CD4-positive, CD25-positive, alpha-beta regulatory T cell (primary cell): ENCODE results near the gene EXOC4. TPM values are rescaled to one million over a fixed set of nuclear protein-coding genes. Genes with fewer than 3 reads are reported as not detected.

Experiments
- ATAC-seq, 2 donors: fragments of 150-1000 bp; cut with Tn5 transposase; one replicate each; pipeline ENCODE4 v1.10.0; 2021; ENCODE audit warnings: low read depth in 2 of 2, moderate number of reproducible peaks in 2 of 2, moderate library complexity in 1 of 2
- DNase-seq, 3 donors: peaks; one replicate each; pipeline versions ENCODE4 v3.0.0 to v3.0.0-alpha.2; 2012 to 2022; ENCODE audit warnings: mixed read lengths in 1 of 3
- H3K27ac ChIP-seq: one replicate; pipeline ENCODE4 v1.7.0; 2013; ENCODE audit warnings: mild to moderate bottlenecking, low read length; ENCODE audit not compliant: insufficient read depth, poor library complexity, severe bottlenecking
- H3K27me3 ChIP-seq: one replicate; pipeline ENCODE4 v1.7.0; 2013; ENCODE audit warnings: low read length; ENCODE audit not compliant: control insufficient read depth, insufficient read depth
- H3K36me3 ChIP-seq: one replicate; pipeline ENCODE4 v1.7.0; 2013; ENCODE audit warnings: mild to moderate bottlenecking, low read length, moderate library complexity; ENCODE audit not compliant: control insufficient read depth, insufficient read depth
- H3K4me1 ChIP-seq: 2 replicates; pipeline ENCODE4 v1.7.0; 2013; ENCODE audit warnings: mild to moderate bottlenecking, low read length; ENCODE audit not compliant: insufficient read depth, control insufficient read depth, poor library complexity, severe bottlenecking
- H3K4me3 ChIP-seq: one replicate; pipeline ENCODE4 v1.7.0; 2013; ENCODE audit warnings: low read depth, mild to moderate bottlenecking, low read length, moderate library complexity
- H3K9me3 ChIP-seq, 2 experiments: 1 replicate in 1 of 2; 2 replicates in 1 of 2; pipeline ENCODE4 v1.7.0; 2013; ENCODE audit warnings: low read length in 2 of 2, mild to moderate bottlenecking in 1 of 2, moderate library complexity in 1 of 2; ENCODE audit not compliant: control insufficient read depth in 2 of 2
- H3K27ac Mint-ChIP-seq, 3 donors: one replicate each; pipeline ENCODE4 v1.8.0; 2020 to 2022; ENCODE audit warnings: mild to moderate bottlenecking in 3 of 3, mixed read lengths in 3 of 3, moderate library complexity in 2 of 3
- H3K27me3 Mint-ChIP-seq: one replicate; pipeline ENCODE4 v1.8.0; 2022; ENCODE audit warnings: mild to moderate bottlenecking, mixed read lengths
- H3K36me3 Mint-ChIP-seq: one replicate; pipeline ENCODE4 v1.8.0; 2020; ENCODE audit warnings: mixed read lengths
- H3K4me1 Mint-ChIP-seq, 4 donors: one replicate each; pipeline ENCODE4 v1.8.0; 2020 to 2022; ENCODE audit warnings: mixed read lengths in 4 of 4, mild to moderate bottlenecking in 1 of 4
- H3K4me3 Mint-ChIP-seq, 4 donors: one replicate each; pipeline ENCODE4 v1.8.0; 2020 to 2022; ENCODE audit warnings: mild to moderate bottlenecking in 4 of 4, mixed read lengths in 4 of 4, moderate library complexity in 3 of 4
- H3K9me3 Mint-ChIP-seq, 7 donors: one replicate each; pipeline ENCODE4 v1.8.0; 2020 to 2022; ENCODE audit warnings: mixed read lengths in 7 of 7, mild to moderate bottlenecking in 3 of 7, moderate library complexity in 2 of 7
- polyA plus RNA-seq, 4 donors: library from polyadenylated mRNA; unstranded; fragments of 300-500 nt; fragmentation: Illumina TruSeq; gene quantifications; one replicate each; pipeline ENCODE4 v1.2.3, GENCODE V29; 2021
- total RNA-seq: library from RNA; stranded (reverse); gene quantifications from one replicate; pipeline ENCODE4 v1.2.3, GENCODE V29; 2022

EXOC4 gene
- total and polyA plus RNA-seq, 5 donors from 2014 or later, result 39.1 to 118 (median 52.2) TPM

DNA sequence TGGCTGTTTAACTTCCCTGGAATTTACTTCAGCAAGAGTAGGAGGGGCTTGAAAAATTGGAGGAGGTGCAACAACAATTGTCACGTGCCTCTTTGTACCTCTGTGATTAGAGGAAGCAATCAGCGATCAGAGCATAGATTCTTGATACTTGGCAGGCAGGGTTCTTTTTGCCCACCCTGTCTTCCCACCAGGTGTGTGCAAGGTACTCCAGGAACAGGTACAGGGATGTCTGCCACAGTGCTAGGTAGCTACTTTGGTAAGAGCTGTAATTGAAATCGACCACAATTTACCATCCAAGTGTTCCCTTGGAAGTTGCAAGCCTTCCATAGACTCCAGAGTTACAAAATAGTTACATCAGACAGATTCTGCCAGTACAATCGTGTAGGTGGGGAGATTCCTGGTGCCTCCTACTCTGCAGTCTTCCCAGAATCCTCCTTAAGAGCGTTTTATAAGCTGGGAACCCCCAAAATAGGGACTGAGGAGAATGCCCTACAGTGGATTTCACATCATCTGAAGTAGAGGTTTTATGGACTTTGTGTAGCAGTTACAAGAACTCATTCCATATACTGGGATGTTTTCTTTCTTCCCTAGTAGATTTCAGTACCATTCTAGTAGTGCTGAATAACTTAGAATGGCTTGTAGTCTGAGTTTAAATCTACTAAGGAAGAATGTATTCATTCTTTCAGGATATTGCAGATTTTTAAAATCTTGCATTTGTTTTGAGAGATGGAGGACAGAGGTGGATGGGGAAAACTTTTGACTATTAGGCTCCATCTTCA, 101.9 kb downstream of the EXOC4 start:
- Mint-ChIP-seq H3K4me1 (peaks cover 4 to 32% (median 15%) of the 10 kb centered on the region in 4 donors), H3K27ac (no peak overlapping the region), H3K36me3 (peaks cover 31% of the 10 kb centered on the region), H3K9me3 (peaks cover 0 to 26% (median 7%) of the 10 kb centered on the region in 7 donors), H3K4me3 (no peak overlapping the region), H3K27me3 (no peaks in the 10 kb centered on the region)
- Histone ChIP-seq H3K9me3 (peaks cover 19 to 21% of the 10 kb centered on the region in 2 experiments), H3K4me3 (no peak overlapping the region), H3K27ac (no peak overlapping the region), H3K4me1 (no peaks in the 10 kb centered on the region), H3K27me3 (no peaks in the 10 kb centered on the region), H3K36me3 (peaks cover 8% of the 10 kb centered on the region)
- DNase-seq (no peak), ATAC-seq (no peak)

DNA sequence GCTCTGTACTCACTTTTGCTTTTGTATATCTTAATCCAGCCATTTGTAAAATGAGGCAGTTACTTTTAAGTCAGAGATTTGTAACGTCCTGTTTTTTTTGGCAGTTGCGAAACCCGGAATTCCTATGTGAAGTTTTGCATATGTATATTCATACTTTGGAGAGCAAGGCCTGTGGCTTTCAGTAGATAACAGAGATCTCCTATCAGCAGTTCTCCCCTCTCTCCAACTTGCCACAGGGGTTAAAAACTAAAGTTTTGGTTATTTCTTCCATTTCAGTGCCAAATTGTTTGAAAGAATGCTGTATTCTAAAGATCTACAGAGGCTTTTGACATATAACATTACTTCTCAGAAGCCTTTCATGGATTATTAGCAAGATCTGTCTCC, 102.4 kb downstream of the EXOC4 start:
- no peaks in the 10 kb centered on the region for H3K27me3 ChIP-seq
- H3K4me3 ChIP-seq, result no peak overlapping the region
- Mint-ChIP-seq H3K9me3 (peaks cover 0 to 21% (median 6%) of the 10 kb centered on the region in 7 donors), H3K27ac (no peak overlapping the region), H3K4me3 (no peak overlapping the region), H3K27me3 (no peaks in the 10 kb centered on the region), H3K36me3 (peaks cover 29% of the 10 kb centered on the region), H3K4me1 (peaks cover 4 to 28% (median 17%) of the 10 kb centered on the region in 4 donors)
- peaks cover 19 to 21% of the 10 kb centered on the region in 2 experiments for H3K9me3 ChIP-seq
- DNase-seq (no peak), ATAC-seq (no peak)
- H3K27ac ChIP-seq, result no peak overlapping the region
- no peaks in the 10 kb centered on the region for H3K4me1 ChIP-seq
- peaks cover 8% of the 10 kb centered on the region for H3K36me3 ChIP-seq

DNA sequence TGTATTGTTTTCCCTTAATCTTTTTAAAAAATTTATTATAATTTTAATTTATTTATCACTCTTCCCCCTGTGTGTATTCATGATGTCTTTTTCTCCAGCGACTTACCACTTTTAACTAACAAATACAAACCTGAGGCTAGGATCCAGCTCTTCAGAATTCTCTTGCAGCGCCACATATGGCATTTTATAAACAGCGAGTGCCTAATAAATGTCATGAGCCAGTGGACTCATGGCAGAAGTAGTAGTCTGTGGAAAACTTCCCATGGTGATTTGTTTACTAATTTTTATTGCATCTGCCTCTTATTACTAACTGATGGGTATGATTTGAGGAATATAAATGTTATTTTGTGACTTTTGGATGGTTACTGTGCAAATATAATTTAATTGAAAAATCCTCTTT, 102.9 kb downstream of the EXOC4 start:
- ATAC-seq, result no peak
- H3K9me3 Mint-ChIP-seq, result peaks cover 0 to 18% (median 6%) of the 10 kb centered on the region in 7 donors

DNA sequence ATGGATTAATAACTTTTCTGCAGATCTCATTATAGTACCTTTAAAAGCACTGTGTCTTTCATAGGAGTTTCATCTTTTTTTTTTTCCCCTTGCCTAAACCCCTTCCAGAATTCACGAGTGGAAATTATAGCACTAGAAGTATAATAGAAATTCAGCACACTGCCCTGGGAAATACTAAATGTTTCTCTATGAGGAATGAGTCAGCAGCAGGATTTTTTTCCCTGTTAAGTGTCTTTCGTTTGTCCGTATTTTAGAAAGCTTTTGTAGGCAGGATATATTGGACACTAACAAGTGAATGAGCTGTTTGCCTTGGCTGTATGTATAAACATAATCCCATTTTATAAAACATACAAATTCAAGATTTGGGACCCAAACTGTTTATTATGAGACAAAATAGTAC, 105.8 kb downstream of the EXOC4 start:
- no peaks in the 10 kb centered on the region for H3K27me3 Mint-ChIP-seq
- peaks cover 41% of the 10 kb centered on the region for H3K36me3 Mint-ChIP-seq
- peaks cover 0 to 5% (median 0%) of the 10 kb centered on the region in 7 donors for H3K9me3 Mint-ChIP-seq
- H3K4me1 Mint-ChIP-seq, result peaks cover 4 to 11% (median 6%) of the 10 kb centered on the region in 4 donors
- H3K4me1 ChIP-seq, result no peaks in the 10 kb centered on the region
- no peak overlapping the region for H3K4me3 ChIP-seq
- ATAC-seq (no peak), DNase-seq (no peak)
- no peak overlapping the region for H3K27ac ChIP-seq
- peaks cover 0 to under 1% of the 10 kb centered on the region in 2 experiments for H3K9me3 ChIP-seq
- no peak overlapping the region for H3K4me3 Mint-ChIP-seq
- H3K27me3 ChIP-seq, result no peaks in the 10 kb centered on the region
- H3K36me3 ChIP-seq, result peaks cover 5% of the 10 kb centered on the region
- H3K27ac Mint-ChIP-seq, result no peak overlapping the region

More for the DNA sequence above, 102.9 kb downstream of the EXOC4 start:
- no peaks in the 10 kb centered on the region for H3K27me3 ChIP-seq
- no peak for DNase-seq
- Mint-ChIP-seq H3K27ac (peak overlapping the region in 1 of 3 donors; percentile 64), H3K27me3 (no peaks in the 10 kb centered on the region), H3K4me1 (peaks cover 4 to 24% (median 18%) of the 10 kb centered on the region in 4 donors), H3K4me3 (no peak overlapping the region), H3K36me3 (peaks cover 28% of the 10 kb centered on the region)
- H3K27ac ChIP-seq, result no peak overlapping the region
- H3K4me1 ChIP-seq, result no peaks in the 10 kb centered on the region
- H3K4me3 ChIP-seq, result no peak overlapping the region
- peaks cover 8% of the 10 kb centered on the region for H3K36me3 ChIP-seq
- peaks cover 19 to 21% of the 10 kb centered on the region in 2 experiments for H3K9me3 ChIP-seq

DNA sequence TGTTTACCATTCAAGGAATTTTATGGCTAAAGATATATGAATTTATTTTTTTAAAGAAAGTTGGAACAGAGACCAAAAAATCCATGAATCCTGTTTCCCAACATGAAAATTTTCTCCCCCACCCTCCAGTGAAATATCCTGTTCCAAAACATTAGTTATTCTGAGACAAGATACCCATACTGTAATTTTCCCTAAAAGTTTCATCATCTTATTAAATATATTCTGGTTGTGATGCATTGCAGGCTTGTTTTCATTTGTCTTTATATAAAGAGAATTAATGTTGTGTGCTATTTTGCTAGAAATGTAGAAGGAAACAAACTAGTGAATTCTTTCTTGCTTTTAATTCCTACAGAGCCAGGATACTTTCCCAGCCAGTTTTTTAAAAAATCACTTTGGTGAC, 106.6 kb downstream of the EXOC4 start:
- H3K9me3 Mint-ChIP-seq, result peaks cover 0 to 4% (median 0%) of the 10 kb centered on the region in 7 donors
- H3K9me3 ChIP-seq, result no peaks in the 10 kb centered on the region
- H3K4me3 Mint-ChIP-seq, result no peak overlapping the region
- H3K27me3 Mint-ChIP-seq, result no peaks in the 10 kb centered on the region
- H3K27ac ChIP-seq, result no peak overlapping the region
- ATAC-seq (no peak), DNase-seq (no peak)
- peaks cover 41% of the 10 kb centered on the region for H3K36me3 Mint-ChIP-seq
- H3K4me1 Mint-ChIP-seq, result peaks cover 4 to 13% (median 5%) of the 10 kb centered on the region in 4 donors
- H3K4me3 ChIP-seq, result no peak overlapping the region
- H3K27me3 ChIP-seq, result no peaks in the 10 kb centered on the region
- no peak overlapping the region for H3K27ac Mint-ChIP-seq
- no peaks in the 10 kb centered on the region for H3K4me1 ChIP-seq
- peaks cover 5% of the 10 kb centered on the region for H3K36me3 ChIP-seq

DNA sequence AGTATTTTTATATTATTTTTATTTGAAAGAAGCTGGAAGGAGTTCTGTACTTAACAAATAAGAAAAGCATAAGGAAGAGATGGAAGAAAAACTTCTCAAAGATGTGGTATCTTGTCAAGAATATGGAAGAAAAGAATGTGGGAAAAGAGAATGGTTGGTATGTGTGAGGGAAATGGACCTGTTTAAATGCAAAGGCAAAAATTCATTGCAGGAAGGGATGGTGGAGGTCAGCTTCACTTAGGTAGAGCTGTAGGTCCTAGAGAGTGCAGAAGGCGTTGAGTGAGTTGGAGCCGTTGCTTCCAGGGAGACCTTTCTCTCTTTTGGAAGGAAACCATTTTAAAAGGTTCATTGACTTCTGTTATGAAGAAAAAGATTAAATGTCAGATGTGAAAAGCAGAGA, 107.3 kb downstream of the EXOC4 start:
- no peak for DNase-seq
- no peaks in the 10 kb centered on the region for H3K27me3 Mint-ChIP-seq
- no peak overlapping the region for H3K4me3 Mint-ChIP-seq
- peak overlapping the region in 1 of 3 donors; percentile 25 for H3K27ac Mint-ChIP-seq
- Histone ChIP-seq H3K4me1 (peaks cover 4% of the 10 kb centered on the region), H3K27ac (no peak overlapping the region), H3K9me3 (no peaks in the 10 kb centered on the region), H3K4me3 (no peak overlapping the region), H3K27me3 (no peaks in the 10 kb centered on the region), H3K36me3 (peaks cover 5% of the 10 kb centered on the region)
- peaks cover 5 to 17% (median 11%) of the 10 kb centered on the region in 4 donors for H3K4me1 Mint-ChIP-seq
- no peak for ATAC-seq
- peaks cover 0 to 4% (median 0%) of the 10 kb centered on the region in 7 donors for H3K9me3 Mint-ChIP-seq
- H3K36me3 Mint-ChIP-seq, result peaks cover 41% of the 10 kb centered on the region

DNA sequence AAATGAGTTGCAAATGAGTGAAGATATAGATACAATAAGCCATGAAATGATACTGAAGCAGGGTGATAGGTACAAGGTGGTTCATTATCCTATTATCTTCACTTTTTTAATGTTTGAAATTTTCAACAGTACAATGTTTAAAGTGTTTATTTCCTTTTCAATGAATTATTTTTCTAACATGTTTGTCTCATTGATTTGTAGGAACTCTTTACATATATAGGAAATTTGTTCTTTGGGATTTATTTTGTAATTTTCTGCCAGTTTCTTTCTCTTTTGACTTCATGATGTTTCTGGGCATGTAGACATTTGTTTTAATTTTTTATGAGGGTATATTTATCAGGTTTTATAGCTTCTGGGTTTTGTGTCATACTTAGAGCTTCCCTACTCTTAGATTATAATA, 108.9 kb downstream of the EXOC4 start:
- peaks cover 2% of the 10 kb centered on the region for H3K36me3 ChIP-seq
- Mint-ChIP-seq H3K9me3 (peaks cover 0 to 4% (median 0%) of the 10 kb centered on the region in 7 donors), H3K27me3 (no peaks in the 10 kb centered on the region), H3K36me3 (peaks cover 39% of the 10 kb centered on the region), H3K27ac (no peak overlapping the region), H3K4me1 (peaks cover 11 to 27% (median 16%) of the 10 kb centered on the region in 4 donors), H3K4me3 (no peak overlapping the region)
- DNase-seq, result no peak
- ATAC-seq, result no peak
- no peaks in the 10 kb centered on the region for H3K9me3 ChIP-seq
- peaks cover 7% of the 10 kb centered on the region for H3K4me1 ChIP-seq
- H3K27ac ChIP-seq, result no peak overlapping the region
- no peaks in the 10 kb centered on the region for H3K27me3 ChIP-seq
- H3K4me3 ChIP-seq, result no peak overlapping the region
